Heart left ventricle (tissue), 16 donors: Measurements from ENCODE around the gene CYP4F2. TPM values are rescaled to one million over a fixed set of nuclear protein-coding genes. Genes with fewer than 3 reads are reported as not detected.
A peak's percentile ranks its signal among the peaks of the same experiment; 100 is the strongest.
"Not testable (repeated sequence)": the region's sequence is repeated elsewhere in the genome, so short reads cannot be mapped to it uniquely, and the experiment has no call there.

Experiments used
- ATAC-seq, 4 donors: fragments of 200-7000 bp; cut with Tn5 transposase; one replicate each; pipeline ENCODE4 v1.9.1; 2020 to 2022; ENCODE audit warnings: moderate library complexity in 4 of 4, mild to moderate bottlenecking in 3 of 4, moderate number of reproducible peaks in 1 of 4
- DNase-seq, 5 donors: peaks; one replicate each; pipeline ENCODE4 v3.0.0-alpha.2; 2020
- H3K27ac ChIP-seq, 12 donors: fragments of 200-600 bp; sonication (generic) in 4 of 12; one replicate each; pipeline versions ENCODE4 v1.5.0 to v1.8.0; 2016 to 2022; ENCODE audit warnings: mild to moderate bottlenecking in 2 of 12
- H3K27me3 ChIP-seq, 9 donors: fragments of 200-600 bp; sonication (generic) in 2 of 9; one replicate each; pipeline versions ENCODE4 v1.5.1 to v1.8.0; 2016 to 2022; ENCODE audit warnings: mild to moderate bottlenecking in 3 of 9
- H3K36me3 ChIP-seq, 9 donors: fragments of 200-600 bp; sonication (generic) in 2 of 9; one replicate each; pipeline versions ENCODE4 v1.5.0 to v1.8.0; 2018 to 2022; ENCODE audit warnings: mild to moderate bottlenecking in 2 of 9
- H3K4me1 ChIP-seq, 12 donors: fragments of 200-600 bp; sonication (generic) in 4 of 12; one replicate each; pipeline versions ENCODE4 v1.5.0 to v1.8.0; 2016 to 2022; ENCODE audit warnings: mild to moderate bottlenecking in 3 of 12
- H3K4me3 ChIP-seq, 12 donors: fragments of 200-600 bp; sonication (generic) in 4 of 12; one replicate each; pipeline versions ENCODE4 v1.5.0 to v1.8.0; 2017 to 2022; ENCODE audit warnings: mild to moderate bottlenecking in 9 of 12, moderate library complexity in 4 of 12
- H3K9me3 ChIP-seq, 12 donors: fragments of 200-600 bp; sonication (generic) in 4 of 12; one replicate each; pipeline versions ENCODE4 v1.5.0 to v1.8.0; 2016 to 2022; ENCODE audit warnings: mild to moderate bottlenecking in 1 of 12
- POLR2A ChIP-seq, 2 donors: fragments of 450-650 bp; IDR thresholded peaks; one replicate each; pipeline ENCODE4 v1.6.1; 2017; ENCODE audit warnings: antibody characterized with exemption in 2 of 2, mild to moderate bottlenecking in 2 of 2, moderate library complexity in 2 of 2
- WGBS, 4 donors: extraction: QIAGEN DNeasy Blood & Tissue Kit in 2 of 4; methylation state at CpG; one replicate each; pipeline versions ENCODE4 v1.1.5 to v1.1.7; 2013 to 2018; 5-methylcytosine and 5-hydroxymethylcytosine counted together
- intact Hi-C, 10 donors: fragments of 100-400 bp; cut with DNase I; formaldehyde crosslinking; loops; one replicate each; pipeline versions ENCODE4 v1.11.1 to v1.14.2; 2022
- polyA plus RNA-seq, 2 donors: library from polyadenylated mRNA; stranded (reverse); fragments of 200-250 nt; gene quantifications; one replicate each; pipeline ENCODE4 v1.2.3, GENCODE V29; 2013
- total RNA-seq, 9 donors: library from RNA; depleted of rRNA in 2 of 9; stranded (reverse); fragments of >200 nt in 2 of 9; fragmentation: NEBNext Ultra II Directional in 3 of 9; extraction: Animal tissue kit (Norgen Biotek cat#: 25700) in 3 of 9; gene quantifications; one replicate each; pipeline versions ENCODE4 v1.1.0 to v1.2.4, GENCODE V29; 2016 to 2023
- TF ChIP-seq, protein P1 (sequence below), 12 donors: fragments of 200-600 bp; sonication (generic) in 4 of 12; IDR thresholded peaks; one replicate each; pipeline versions ENCODE4 v1.5.0 to v1.8.0; 2018 to 2022; ENCODE audit warnings: antibody characterized with exemption in 12 of 12, mild to moderate bottlenecking in 5 of 12
- donor health status: ischemic (EF 13 %, LVEDD 7.1; RV severe dilation, severe dysfunction).
- donor health status: healthy with polysubstance abuse.
- donor health status: DM: no; HTN: yes; CAD: no.
- donor health status: DM: no; HTN: no; CAD: no.
- donor health status: ischemic (EF 25% LVEDD 6.9; RV normal size, moderate dysfunction).
- donor health status: ischemic (EF 25% LVEDD 5.7; RV mildly dilated, moderate dysfunction).
- donor health status: healthy.
- donor health status: DM: yes; HTN: yes; CAD: no.
- donor health status: ischemic (EF 35%, LVEDD 5.7; RV mildly dilated, moderate dysfunction).
- donor health status: nonischemic (EF 11% LVEDD 7.7; RV severe dilation, severe dysfunction).
- donor health status: DM: yes; HTN: yes; CAD: no.
- donor health status: PGD.
- donor health status: ischemic (EF 29% LVEDD 5.4; RV normal size, mild dysfunction).
- donor health status: nonischemic (EF 23%, LVEDD 6.1; RV moderate dilation, normal function).

The CYP4F2 gene
- total and polyA plus RNA-seq, 11 donors: not detected

DNA sequence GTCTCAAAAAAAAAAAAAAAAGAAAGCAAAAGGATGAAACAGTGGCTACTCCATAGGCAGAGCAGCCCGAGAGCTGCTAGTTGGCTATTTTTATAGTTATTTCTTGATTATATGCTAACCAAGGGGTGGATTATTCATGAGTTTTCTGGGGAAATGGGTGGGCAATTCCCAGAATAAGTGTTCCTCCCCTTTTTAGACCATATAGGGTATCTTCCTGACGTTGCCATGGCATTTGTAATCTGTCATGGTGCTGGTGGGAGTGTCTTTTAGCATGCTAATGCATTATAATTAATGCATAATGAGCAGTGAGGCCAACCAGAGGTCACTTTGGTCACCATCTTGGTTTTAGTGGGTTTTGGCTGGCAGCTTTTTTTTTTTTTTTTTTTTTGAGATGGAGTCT is 57.0 kb downstream of the CYP4F2 start:
- H3K27me3 ChIP-seq: peaks cover 0 to under 1% (median 0%) of the 10 kb centered on the region in 9 donors
- H3K27ac ChIP-seq: no peak overlapping the region
- no peaks in the 10 kb centered on the region for H3K36me3 ChIP-seq
- no peak overlapping the region for H3K4me3 ChIP-seq
- TF ChIP-seq, protein P1, sequence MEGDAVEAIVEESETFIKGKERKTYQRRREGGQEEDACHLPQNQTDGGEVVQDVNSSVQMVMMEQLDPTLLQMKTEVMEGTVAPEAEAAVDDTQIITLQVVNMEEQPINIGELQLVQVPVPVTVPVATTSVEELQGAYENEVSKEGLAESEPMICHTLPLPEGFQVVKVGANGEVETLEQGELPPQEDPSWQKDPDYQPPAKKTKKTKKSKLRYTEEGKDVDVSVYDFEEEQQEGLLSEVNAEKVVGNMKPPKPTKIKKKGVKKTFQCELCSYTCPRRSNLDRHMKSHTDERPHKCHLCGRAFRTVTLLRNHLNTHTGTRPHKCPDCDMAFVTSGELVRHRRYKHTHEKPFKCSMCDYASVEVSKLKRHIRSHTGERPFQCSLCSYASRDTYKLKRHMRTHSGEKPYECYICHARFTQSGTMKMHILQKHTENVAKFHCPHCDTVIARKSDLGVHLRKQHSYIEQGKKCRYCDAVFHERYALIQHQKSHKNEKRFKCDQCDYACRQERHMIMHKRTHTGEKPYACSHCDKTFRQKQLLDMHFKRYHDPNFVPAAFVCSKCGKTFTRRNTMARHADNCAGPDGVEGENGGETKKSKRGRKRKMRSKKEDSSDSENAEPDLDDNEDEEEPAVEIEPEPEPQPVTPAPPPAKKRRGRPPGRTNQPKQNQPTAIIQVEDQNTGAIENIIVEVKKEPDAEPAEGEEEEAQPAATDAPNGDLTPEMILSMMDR (IDR thresholded peaks at IDR 0.05): no peak
- no peak for TF ChIP-seq POLR2A (IDR thresholded peaks at IDR 0.05)
- WGBS, 4 donors: 48 to 56% (median 53%) methylated on average over 2 of the region's 2 CpGs
- no peak for ATAC-seq
- peaks cover 0 to 11% (median 3%) of the 10 kb centered on the region in 12 donors for H3K4me1 ChIP-seq
- no peaks in the 10 kb centered on the region for H3K9me3 ChIP-seq
- intact Hi-C loops: no loop called here
- DNase-seq: no peak

DNA sequence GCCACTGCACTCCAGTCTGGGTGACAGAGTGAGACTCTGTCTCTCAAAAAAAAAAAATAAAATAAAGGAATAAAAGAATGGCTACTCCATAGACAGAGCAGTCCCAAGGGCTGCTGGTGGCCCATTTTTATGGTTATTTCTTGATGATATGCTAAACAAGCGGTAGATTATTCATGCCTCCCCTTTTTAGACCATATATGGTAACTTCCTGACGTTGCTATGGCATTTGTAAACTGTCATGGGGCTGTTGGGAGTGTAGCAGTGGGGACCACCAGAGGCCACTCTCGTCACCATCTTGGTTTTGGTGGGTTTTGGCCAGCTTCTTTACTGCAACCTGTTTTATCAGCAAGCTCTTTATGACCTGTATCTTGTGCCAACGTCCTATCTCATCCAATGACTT is 58.0 kb downstream of the CYP4F2 start:
- intact Hi-C loops, H3K9me3 ChIP-seq, H3K27me3 ChIP-seq, H3K4me3 ChIP-seq, H3K27ac ChIP-seq, ATAC-seq, DNase-seq, H3K36me3 ChIP-seq: not testable (repeated sequence)
- WGBS, 4 donors: 57 to 63% (median 58%) methylated on average over 4 of the region's 4 CpGs
- peaks cover 0 to 15% (median 5%) of the 10 kb centered on the region in 12 donors for H3K4me1 ChIP-seq

- Histone ChIP-seq H3K27ac (no peak overlapping the region), H3K36me3 (no peaks in the 10 kb centered on the region), H3K4me3 (no peak overlapping the region), H3K27me3 (no peaks in the 10 kb centered on the region), H3K9me3 (no peaks in the 10 kb centered on the region), H3K4me1 (peaks cover 0 to 15% (median 5%) of the 10 kb centered on the region in 12 donors)
- 89 to 94% (median 92%) methylated on average over 3 of the region's 3 CpGs for WGBS, 4 donors
- ATAC-seq (no peak), DNase-seq (no peak)
- intact Hi-C loops: no loop called here
- no peak for TF ChIP-seq POLR2A (IDR thresholded peaks at IDR 0.05)
- TF ChIP-seq, protein P1 (IDR thresholded peaks at IDR 0.05): no peak
These were observed 59.5 kb downstream of the CYP4F2 start for GRCh38 chr19:15838351-15838750.

GRCh38 chr19:15837221-15837731 is 60.6 kb downstream of the CYP4F2 start:
- H3K36me3 ChIP-seq: no peaks in the 10 kb centered on the region
- peak overlapping the region; percentile 87 to 100 (median 94) for H3K27ac ChIP-seq
- TF ChIP-seq, protein P1 (IDR thresholded peaks at IDR 0.05): no peak
- TF ChIP-seq POLR2A (IDR thresholded peaks at IDR 0.05): no peak
- 1 to 2% (median 1%) methylated on average over 9 of the region's 9 CpGs for WGBS, 4 donors
- H3K9me3 ChIP-seq: no peaks in the 10 kb centered on the region
- DNase-seq: peak in 2 of 5 donors; percentile 12 to 37
- intact Hi-C loops: no loop called here
- peak in 3 of 4 donors; percentile 8 to 30 (median 19) for ATAC-seq
- H3K4me3 ChIP-seq: peak overlapping the region; percentile 53 to 99 (median 77)
- H3K4me1 ChIP-seq: peaks cover 0 to 15% (median 5%) of the 10 kb centered on the region in 12 donors
- no peaks in the 10 kb centered on the region for H3K27me3 ChIP-seq
